AG09309 (cell line): ENCODE measurements around the gene MBL2.

Source experiments
- DNase-seq: peaks from one replicate; pipeline ENCODE4 v3.0.0-alpha.2; 2010; ENCODE audit warnings: low read depth
- H3K4me3 ChIP-seq: 2 replicates; pipeline ENCODE4 v1.5.1; 2011; ENCODE audit warnings: mild to moderate bottlenecking, low read depth, low read length, moderate library complexity; ENCODE audit not compliant: control insufficient read depth
- CTCF ChIP-seq: IDR thresholded peaks from 2 replicates; pipeline ENCODE4 v1.5.1; 2011; ENCODE audit warnings: mild to moderate bottlenecking, low read depth, low read length, inconsistent platforms; ENCODE audit not compliant: insufficient read depth, control insufficient read depth; ENCODE audit errors: missing control alignments

MBL2 gene

GRCh38 chr10:52744057-52744805, 28.4 kb downstream of the MBL2 start:
- no peak overlapping the region for H3K4me3 ChIP-seq
- DNase-seq: no peak
- TF ChIP-seq CTCF: no peak

GRCh38 chr10:52742731-52743130, 29.9 kb downstream of the MBL2 start:
- no peak for DNase-seq
- no peak for TF ChIP-seq CTCF
- no peak overlapping the region for H3K4me3 ChIP-seq

DNA sequence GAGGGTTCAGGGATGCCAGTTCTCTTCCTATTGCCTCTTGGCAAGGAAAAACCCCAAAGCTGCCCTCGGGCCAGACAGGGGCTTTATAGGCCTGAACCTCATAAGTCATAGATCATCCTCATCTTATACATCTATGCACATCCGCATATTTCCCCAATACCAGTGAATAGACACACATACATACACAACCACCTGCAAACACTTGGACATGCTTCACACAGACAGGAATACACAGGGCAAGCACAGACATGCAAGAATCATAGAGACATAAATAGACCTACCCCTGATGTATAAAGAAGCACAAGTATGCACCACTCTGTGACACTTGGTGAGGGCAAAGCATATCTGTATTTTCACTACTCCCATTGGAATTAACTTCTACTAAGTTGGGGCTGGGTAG, 30.7 kb downstream of the MBL2 start:
- H3K4me3 ChIP-seq: no peak overlapping the region
- TF ChIP-seq CTCF: no peak
- no peak for DNase-seq

GRCh38 chr10:52740913-52741675, 31.5 kb downstream of the MBL2 start:
- H3K4me3 ChIP-seq: no peak overlapping the region
- no peak for DNase-seq
- peak; percentile 95 for TF ChIP-seq CTCF

DNA sequence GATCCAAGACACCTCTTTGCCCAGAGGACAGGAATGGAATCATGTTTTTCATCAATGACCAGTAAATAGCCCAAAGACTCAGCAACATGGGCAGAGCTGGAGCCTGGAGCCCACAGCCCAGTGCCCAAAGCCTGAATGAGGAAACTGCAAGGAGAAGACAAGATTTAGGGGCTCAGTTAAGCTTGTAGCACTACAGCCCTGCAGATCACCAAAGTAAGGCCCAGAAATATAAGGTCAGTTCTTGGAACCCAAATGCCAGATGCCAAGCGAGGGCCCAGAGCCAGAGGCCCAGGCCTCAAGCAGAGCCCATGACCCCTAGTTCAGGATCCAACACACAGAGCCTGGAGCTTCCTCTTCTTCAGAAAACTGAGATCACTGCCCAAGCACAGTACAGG, 32.4 kb downstream of the MBL2 start:
- DNase-seq: no peak
- H3K4me3 ChIP-seq: no peak overlapping the region
- TF ChIP-seq CTCF: no peak

DNA sequence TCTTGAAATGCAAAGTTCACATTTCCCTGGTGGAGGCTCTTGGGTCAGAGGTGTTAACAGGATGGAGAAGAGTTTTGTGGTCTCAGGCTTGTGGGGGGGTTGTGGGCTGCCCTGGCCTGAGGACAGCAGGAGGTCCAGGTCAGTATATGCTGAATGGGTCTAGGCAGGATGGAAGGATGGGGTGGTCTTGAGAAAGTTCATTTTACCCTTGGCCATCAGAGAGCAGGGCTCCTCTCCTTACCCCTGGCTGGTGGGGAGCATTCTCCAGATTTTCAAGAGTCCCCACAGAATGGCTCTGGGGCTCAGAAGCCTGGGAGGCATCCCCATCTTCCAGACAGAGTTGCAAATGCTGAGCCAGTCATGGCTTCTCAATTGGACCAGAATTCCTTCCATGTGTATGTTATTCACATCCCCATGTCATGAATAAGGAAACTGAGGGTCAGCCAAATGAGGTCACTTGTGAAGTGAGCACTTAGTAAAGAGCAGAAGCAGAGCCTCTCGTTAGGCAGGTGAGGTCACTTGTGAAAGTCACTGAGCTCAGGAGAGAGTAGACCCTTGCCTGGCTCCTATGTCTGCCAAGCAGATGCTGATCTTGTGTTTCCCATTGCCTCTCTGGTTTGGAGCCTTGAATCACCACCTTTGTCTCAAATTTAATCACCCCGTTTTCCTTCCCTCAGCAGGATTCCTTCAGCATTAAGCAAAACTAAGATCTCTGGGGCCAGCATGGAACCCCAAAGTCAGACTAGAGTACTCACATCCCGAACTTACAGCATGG, 33.0 kb downstream of the MBL2 start:
- TF ChIP-seq CTCF: no peak
- no peak overlapping the region for H3K4me3 ChIP-seq
- DNase-seq: no peak
